OCI-M2 (cell line): ENCODE measurements around the gene SPEM3.

Source experiments
- DNase-seq: peaks from one replicate; lab custom pipeline; 2025; ENCODE audit not compliant: unreplicated experiment; lab: John Stamatoyannopoulos, UW

SPEM3 gene

DNA sequence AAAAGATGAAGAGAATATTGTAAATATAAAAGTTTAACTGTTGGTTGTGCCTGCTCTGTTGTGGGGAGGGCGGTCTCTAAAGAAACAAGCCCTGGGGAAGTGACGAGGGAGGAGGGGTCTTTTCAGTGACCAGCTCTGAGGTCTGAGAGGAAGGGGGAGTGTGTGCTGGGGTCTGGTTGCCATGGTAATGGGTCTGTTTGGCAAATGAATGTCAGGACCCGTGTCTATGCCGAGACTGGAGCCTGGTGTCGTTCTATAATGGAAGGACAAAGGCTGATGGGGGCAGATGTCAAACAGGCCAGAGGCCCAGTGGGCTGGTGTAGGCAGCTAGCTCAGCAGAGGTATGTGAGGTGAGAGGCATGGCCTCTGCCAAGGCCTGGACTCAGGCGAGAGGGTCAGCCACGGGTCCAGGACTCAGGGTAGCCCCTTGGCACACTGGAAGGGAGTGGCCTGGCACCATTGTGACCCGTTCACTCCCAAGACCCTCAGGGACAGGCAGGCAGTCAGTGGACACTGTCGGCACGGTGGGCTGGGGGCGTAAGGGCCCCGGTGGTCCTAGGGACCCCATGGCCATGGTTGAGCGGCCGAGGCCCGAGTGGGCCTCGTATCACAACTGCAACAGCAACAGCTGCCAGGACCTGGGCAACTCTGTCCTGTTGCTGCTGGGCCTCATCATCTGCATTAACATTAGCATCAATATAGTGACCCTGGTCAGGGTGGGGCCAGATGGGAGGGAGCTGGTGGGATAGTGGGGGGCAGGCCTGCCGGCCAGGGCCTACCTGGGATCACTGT is 8.6 kb upstream of the SPEM3 start, which contains the start of gene SPEM1:
Gene SPEM1, plus strand, starts transcription at position 506 of the 792 bp plus-strand sequence. Its CDS starts 61 bp downstream, at position 567.
- DNase-seq, result no peak

DNA sequence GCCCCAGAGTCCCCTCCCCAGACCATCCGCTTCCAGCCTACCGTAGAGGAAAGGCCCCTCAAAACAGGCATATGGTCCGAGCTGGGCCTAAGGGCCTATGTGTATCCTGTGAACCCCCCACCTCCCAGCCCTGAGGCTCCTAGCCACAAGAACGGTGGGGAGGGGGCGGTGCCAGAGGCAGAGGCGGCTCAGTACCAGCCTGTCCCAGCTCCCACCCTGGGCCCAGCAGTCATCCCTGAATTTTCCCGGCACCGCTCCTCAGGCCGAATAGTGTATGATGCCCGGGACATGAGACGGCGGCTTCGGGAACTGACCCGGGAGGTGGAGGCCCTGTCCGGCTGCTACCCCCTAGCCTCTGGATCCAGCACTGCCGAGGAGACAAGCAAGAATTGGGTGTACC is 7.5 kb upstream of the SPEM3 start:
- no peak for DNase-seq

DNA sequence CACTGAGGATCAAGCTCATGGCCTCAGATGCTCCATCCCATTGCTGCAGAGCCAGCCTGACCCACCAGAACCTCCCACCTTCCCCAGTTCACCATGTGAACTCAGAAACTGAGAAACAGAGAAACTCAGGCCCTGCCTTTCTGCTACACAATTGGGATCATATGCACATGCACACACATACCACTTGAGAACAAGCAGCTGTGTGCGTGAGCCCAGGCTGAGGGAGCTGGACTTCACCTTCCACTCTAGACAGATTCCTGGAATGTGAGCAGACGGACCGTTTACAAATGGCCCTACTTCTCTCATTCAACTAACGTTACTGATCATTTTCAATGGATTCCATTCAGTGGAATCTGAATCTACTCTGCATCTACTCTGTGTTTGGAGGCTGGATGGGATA is 5.0 kb upstream of the SPEM3 start:
- DNase-seq, result no peak

DNA sequence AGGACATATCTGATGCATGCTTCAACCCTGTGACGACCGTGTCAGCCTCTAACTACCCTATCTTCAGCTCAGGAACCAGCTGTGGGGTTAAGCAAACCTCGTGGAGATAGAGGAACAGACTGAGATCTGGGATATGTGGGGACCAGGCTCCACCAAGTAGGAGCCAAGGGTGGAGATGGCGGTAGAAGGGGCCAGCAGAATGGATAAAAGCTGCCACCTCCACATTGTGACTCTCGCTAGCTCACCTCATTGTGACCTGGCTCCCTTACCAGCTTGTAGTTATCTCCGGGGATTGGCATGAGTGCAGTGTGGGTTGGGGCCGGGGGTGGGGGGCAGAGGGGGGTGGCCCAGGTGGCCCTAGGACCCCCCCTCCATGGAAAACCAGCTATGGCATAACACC is 3.3 kb upstream of the SPEM3 start, which contains the start of gene SPEM2:
Gene SPEM2, plus strand, starts transcription at position 301 of the 400 bp plus-strand sequence. Its CDS starts 73 bp downstream, at position 374.
- DNase-seq, result no peak

DNA sequence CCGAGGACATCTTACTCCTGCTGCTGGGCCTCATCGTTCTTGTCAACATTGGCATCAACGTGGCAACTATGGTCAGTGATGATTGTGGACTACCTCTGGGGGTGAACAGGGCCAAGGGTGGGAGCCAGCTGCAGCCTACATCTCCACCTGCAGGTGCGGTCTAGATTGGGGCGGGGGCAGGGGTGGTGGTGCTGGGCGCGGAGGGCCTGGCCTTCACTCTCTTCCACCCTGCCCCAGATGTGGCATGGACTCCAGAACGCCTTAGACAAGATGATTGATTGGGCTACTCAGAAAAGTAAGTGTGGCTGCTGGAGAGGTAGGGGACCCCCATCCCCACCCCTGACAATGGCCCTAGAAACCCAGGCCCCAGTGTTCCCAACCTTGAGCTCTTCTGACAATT is 2.9 kb upstream of the SPEM3 start:
- no peak for DNase-seq

- DNase-seq, result no peak
These were observed 2.3 kb upstream of the SPEM3 start for GRCh38 chr17:7426203-7426863.

DNA sequence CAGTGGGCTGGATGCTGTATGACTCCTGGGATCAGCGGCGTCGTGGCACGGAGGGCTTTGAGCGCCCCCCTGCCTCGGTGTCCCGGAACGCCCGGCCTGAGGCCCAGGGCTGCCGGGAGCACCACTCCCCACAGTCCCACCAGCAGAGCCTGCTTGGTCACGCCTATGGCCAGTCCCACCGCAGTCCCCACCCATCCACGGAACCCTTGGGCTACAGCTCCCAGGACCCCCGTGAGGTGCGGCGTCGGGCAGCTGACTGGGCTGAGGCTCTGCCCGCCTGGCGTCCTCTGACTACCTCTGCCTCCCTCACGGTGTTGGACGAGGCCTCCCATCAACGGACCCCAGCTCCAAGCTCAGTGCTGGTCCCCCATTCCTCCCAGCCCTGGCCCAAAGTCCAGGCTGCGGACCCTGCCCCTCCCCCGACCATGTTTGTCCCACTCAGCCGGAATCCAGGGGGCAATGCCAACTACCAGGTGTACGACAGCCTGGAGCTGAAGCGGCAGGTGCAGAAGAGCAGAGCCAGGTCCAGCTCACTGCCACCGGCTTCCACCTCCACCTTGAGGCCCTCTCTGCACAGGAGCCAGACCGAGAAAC is 1.7 kb upstream of the SPEM3 start:
- no peak for DNase-seq

DNA sequence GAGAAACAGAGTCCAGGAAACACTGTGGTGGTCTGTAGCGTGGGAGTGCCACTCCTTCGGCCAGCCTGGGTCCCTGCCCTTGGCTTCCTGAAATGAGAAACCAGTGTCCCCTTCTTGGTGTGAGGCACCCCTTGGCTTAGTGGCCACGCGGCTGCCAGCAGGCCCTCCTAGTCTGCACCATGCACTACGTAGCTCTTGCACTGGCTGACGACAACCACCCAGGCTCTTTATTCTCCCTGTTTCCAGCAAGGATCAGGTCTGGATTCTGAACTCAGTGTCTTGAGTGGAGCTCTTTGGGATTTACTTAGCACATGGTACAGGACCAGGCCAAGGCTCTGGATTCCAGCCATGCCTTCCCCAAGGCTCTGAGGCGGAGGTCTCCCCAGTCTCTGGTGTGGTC is 1.1 kb upstream of the SPEM3 start:
- DNase-seq, result no peak

DNA sequence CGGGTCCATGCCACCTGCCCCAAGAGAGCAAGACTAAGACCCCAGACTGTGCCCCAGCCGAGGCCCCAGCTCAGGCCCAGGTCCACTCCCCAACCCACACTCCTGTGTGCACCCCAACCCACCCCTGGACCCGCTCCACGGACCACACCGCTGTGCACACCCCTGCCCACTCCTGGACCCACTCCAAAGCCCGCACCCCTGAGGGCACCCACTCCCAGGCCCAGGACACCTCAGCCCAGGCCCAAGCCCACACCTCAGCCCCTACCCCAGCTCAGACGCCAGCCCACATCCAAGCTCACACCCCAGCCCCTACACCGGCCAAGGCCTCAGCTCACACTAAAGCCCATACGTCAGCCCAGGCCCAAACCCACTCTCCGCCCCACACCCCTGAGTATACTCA is 1.1 kb downstream of the SPEM3 start:
- DNase-seq, result no peak

DNA sequence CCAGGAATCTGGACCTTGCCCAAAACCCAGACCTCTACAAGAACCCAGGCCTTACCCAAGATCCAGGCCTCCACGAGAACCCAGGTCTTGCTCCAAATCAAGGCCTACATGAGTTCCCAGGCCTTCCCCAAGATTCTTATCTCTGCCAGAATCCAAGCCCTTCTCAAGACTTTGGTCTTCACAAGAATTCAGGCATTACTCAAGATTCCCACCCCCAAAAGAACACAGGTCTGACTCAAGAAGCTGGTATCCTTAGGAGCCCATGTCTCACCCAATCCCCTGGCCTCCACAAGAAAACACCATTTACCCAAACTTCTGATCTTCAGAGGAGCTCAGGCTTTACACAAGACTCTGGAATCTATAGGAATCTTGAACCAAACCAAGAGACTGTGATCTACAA is 2.6 kb downstream of the SPEM3 start:
- no peak for DNase-seq

GRCh38 chr17:7432296-7432695 is 3.6 kb downstream of the SPEM3 start:
- no peak for DNase-seq

DNA sequence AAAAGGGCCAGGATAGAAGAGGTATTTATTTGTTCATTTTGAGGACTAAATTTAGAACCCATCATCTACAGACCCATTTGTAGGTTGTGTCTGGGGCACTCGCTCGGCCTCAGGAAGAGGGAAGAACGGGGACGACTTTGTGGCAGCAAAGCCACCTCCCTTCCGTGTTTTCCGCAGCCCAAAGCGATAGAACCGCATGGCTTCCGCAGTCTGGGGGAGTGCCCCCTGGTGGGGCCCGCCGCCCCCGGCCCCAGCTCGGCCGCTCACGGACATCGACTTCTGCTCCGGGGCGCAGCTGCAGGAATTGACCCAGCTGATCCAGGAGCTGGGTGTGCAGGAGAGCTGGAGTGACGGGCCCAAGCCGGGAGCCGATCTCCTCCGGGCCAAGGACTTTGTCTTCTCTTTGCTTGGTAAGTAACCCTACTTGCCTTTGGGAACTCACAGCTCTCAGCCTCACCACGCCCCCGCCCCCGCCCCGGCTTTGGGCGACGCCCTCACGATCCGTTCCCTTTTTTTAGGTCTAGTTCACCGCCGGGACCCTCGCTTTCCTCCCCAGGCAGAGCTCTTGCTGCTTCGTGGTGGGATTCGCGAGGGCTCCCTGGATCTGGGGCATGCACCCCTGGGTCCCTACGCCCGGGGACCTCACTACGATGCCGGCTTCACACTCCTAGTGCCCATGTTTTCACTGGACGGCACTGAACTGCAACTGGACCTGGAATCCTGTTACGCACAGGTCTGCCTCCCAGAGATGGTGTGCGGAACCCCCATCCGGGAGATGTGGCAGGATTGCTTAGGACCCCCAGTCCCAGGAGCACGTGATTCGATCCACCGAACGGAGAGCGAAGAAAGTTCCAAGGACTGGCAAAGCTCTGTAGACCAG is 7.3 kb downstream of the SPEM3 start:
- no peak for DNase-seq

GRCh38 chr17:7436556-7437368 is 8.1 kb downstream of the SPEM3 start:
- DNase-seq, result no peak

DNA sequence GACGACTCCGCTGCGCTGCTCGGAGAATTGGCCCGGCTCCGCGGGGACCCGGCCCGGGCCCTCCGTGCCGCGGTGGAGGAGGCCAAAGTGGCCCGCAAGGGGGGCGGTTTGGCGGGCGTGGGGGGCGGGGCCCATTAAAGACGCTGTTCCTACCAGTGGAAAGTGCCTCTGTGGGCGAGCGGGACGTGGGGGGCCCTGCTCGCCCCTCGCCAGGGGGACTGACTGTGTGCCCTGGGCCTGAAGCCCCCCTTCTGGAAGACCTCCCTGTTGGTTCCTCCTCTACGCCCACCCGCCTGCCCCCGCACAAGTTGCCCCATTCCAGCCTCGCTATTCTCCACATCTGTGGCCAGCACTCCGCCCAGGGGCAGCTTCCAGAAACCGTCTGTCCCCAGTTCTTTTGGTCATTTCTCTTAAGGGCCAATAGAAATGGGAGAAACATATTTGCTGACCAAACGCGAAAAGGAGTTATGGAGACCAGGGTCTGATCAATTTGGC is 8.8 kb downstream of the SPEM3 start:
- no peak for DNase-seq

- DNase-seq, result no peak
These were observed 9.4 kb downstream of the SPEM3 start for GRCh38 chr17:7437950-7438614.

GRCh38 chr17:7438656-7439460 is 10.2 kb downstream of the SPEM3 start:
- DNase-seq, result no peak

DNA sequence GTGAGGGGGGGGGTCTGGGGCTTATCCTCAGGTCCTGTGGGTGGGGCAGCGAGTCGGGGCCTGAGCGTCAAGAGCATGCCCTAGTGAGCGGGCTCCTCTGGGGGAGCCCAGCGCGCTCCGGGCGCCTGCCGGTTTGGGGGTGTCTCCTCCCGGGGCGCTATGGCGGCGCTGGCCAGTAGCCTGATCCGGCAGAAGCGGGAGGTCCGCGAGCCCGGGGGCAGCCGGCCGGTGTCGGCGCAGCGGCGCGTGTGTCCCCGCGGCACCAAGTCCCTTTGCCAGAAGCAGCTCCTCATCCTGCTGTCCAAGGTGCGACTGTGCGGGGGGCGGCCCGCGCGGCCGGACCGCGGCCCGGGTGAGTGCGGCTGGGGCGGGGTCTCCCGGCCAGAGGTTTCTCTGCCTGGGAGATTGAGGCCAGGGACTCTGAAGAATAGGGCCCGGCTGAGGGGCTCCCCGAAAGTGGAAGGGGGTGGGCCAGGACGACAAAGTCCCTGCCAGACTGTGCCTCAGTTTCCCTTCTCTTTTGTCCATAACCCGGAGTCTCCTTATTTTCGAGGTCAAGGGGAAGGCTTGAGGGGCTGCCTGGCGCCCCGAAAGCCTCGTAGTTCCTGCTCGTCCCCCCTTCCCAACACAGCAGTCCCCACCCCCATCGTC is 10.9 kb downstream of the SPEM3 start, which contains the start of gene FGF11:
Gene FGF11, plus strand, starts transcription at position 51 of the 651 bp plus-strand sequence. Its CDS starts 109 bp downstream, at position 160.
- no peak for DNase-seq
